ENCODE data around the gene SPTB. TPM values are rescaled to one million over a fixed set of nuclear protein-coding genes. Genes with fewer than 3 reads are reported as not detected.

SPTB gene
- total RNA-seq, 1 experiment from 2014 or later: 2.3 TPM

- DNase-seq (no peak), ATAC-seq (no peak)
- no TSS peak for BruUV-seq (replicated peaks)
- Histone ChIP-seq H3K9me2 (replicated peaks; ENCODE audit: low read length) (no peaks in the 10 kb centered on the region), H3K27me3 (ENCODE audit: low read length) (0 out of 2 replicates have a peak, but pooled peaks cover 11% of the 10 kb centered on the region), H3F3A (ENCODE audit: low read length, unreplicated experiment) (no peaks in the 10 kb centered on the region), H3K79me2 (ENCODE audit: low read length) (no peaks in the 10 kb centered on the region), H4K20me1 (ENCODE audit: low read length) (no peaks in the 10 kb centered on the region), H3K4me1 (ENCODE audit: insufficient read depth, low read length) (no peaks in the 10 kb centered on the region), H3K4me3 (ENCODE audit: low read length) (no peak overlapping the region), H3K36me3 (ENCODE audit: low read depth, low read length) (no peaks in the 10 kb centered on the region), H3K9ac (ENCODE audit: low read length) (no peak overlapping the region), H3K4me2 (ENCODE audit: low read length) (no peak overlapping the region), H2AFZ (ENCODE audit: low read length) (no peak overlapping the region), H3K27ac (ENCODE audit: low read length) (no peak overlapping the region), H3K9me3 (ENCODE audit: low read length) (no peaks in the 10 kb centered on the region)
- intact Hi-C loops (cut with micrococcal nuclease): loop anchor here (10.0 kb wide), 1 partner anchor 555 kb away; no protein-coding TSS in a partner anchor
- TF ChIP-seq EZH2phosphoT487 (IDR thresholded peaks at IDR 0.05; ENCODE audit: borderline replicate concordance, low read length) (no peak), CTCF (conservative IDR thresholded peaks at IDR 0.05; ENCODE audit: low read depth, low read length) (no peak), EZH2 (IDR thresholded peaks at IDR 0.05; ENCODE audit: low read length, unreplicated experiment) (no peak)
- ChIA-PET POLR2A (ENCODE audit: unreplicated experiment) (interaction anchor here (0.5 to 0.6 kb wide), 4 partner anchors 67 to 462 kb away, joined by 3 to 5 read pairs (median 3); no protein-coding TSS in a partner anchor), CTCF (no interaction called here)
These were observed 20.3 kb upstream of the SPTB start for GRCh38 chr14:64899958-64900357.

DNA sequence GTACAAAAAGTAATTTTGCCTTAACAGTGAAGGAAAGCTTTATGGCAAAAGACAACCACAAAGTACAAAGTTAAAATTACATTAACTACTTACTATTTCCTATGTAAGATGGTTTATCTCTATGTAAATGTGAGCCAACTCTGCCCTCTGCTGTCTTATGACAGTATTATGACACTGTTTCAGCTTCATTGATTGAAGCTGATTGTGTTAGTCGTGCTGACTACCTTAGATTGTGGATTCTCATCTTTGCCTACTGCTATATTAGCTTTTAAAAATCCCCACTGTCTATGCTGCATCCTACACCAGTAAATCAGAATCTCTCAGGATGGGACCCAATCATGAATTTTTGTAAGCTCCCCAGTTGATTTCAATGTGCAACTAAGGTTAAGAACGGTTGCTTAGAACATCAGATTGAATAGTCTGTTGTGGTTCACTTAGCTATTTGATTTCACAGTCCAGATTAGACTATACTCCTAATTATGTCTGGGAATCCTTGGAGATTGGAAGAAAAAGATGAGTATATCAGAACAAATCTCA lies 12.2 kb upstream of the SPTB start:
- Histone ChIP-seq H3K79me2 (ENCODE audit: low read length) (no peaks in the 10 kb centered on the region), H3K9me2 (replicated peaks; ENCODE audit: low read length) (no peaks in the 10 kb centered on the region), H3K4me2 (ENCODE audit: low read length) (no peak overlapping the region), H3K36me3 (ENCODE audit: low read depth, low read length) (no peaks in the 10 kb centered on the region), H2AFZ (ENCODE audit: low read length) (no peak overlapping the region), H3K27me3 (ENCODE audit: low read length) (no peaks in the 10 kb centered on the region), H4K20me1 (ENCODE audit: low read length) (no peaks in the 10 kb centered on the region), H3K4me3 (ENCODE audit: low read length) (no peak overlapping the region), H3F3A (ENCODE audit: low read length, unreplicated experiment) (no peaks in the 10 kb centered on the region), H3K27ac (ENCODE audit: low read length) (no peak overlapping the region), H3K9ac (ENCODE audit: low read length) (no peak overlapping the region), H3K9me3 (ENCODE audit: low read length) (no peaks in the 10 kb centered on the region), H3K4me1 (ENCODE audit: insufficient read depth, low read length) (no peaks in the 10 kb centered on the region)
- ATAC-seq (peak; percentile 100), DNase-seq (peak; percentile 88)
- CTCF ChIA-PET: interaction anchor here (0.5 to 4.7 kb wide), 20 partner anchors 11 to 548 kb away, joined by 3 to 67 read pairs (median 4); no protein-coding TSS in a partner anchor
- intact Hi-C loops (cut with micrococcal nuclease): loop anchor here (5.0 to 10.0 kb wide), 5 partner anchors 70 to 547 kb away; no protein-coding TSS in a partner anchor
- no peak for TF ChIP-seq EZH2phosphoT487 (IDR thresholded peaks at IDR 0.05; ENCODE audit: borderline replicate concordance, low read length)
- peak; percentile 85 for TF ChIP-seq CTCF (conservative IDR thresholded peaks at IDR 0.05; ENCODE audit: low read depth, low read length)
- no peak for TF ChIP-seq EZH2 (IDR thresholded peaks at IDR 0.05; ENCODE audit: low read length, unreplicated experiment)
- no TSS peak for BruUV-seq (replicated peaks)
- POLR2A ChIA-PET (ENCODE audit: unreplicated experiment): interaction anchor here (0.5 to 0.6 kb wide), 3 partner anchors 13 to 389 kb away, joined by 3 to 11 read pairs (median 4); no protein-coding TSS in a partner anchor

Measured in PC-3 (cell line).